ENCODE measurements around the gene MEF2A.
"Not testable (repeated sequence)": the region's sequence is repeated elsewhere in the genome, so short reads cannot be mapped to it uniquely, and the experiment has no call there.

Gene MEF2A

DNA sequence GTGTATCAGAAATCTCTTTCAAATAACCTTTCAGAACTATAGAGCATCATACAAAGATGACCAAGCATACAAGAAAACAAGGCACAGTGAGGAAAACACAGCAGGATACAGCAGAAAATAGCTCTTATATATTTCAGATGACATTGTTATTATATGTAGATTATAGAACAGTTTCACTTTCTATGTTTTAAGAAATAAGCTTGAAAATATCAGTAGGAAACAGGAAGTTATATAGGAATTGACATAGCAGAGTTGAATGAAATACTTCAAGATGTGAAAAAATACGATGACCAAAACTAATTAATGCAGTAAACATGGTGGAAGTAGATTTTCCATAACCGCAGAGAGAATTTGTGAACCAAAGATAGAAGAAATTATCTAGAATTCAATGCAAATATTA is 92.2 kb downstream of the MEF2A start:
- DNase-seq = no peak

DNA sequence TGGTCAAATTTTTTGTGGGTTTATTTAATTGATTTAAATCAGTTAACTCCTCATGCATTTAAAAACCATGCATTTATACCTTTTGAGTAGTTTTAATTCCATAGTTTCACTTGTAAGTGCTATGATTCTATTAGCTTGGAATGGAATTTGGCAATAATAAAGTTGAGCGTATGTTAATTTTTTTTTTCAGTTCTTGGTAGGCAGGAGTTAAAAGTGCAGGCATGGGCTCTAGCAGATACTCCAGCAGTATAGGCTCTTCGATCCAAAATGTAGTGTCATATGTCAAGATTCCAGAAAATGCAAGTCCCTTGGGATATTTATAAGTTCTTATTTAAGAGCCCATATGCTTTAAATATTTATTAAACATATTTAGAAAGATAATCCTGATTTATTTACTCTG is 97.1 kb downstream of the MEF2A start:
- H3K36me3 Mint-ChIP-seq (ENCODE audit: low read depth) = peaks cover 58% of the 10 kb centered on the region
- H3K4me3 Mint-ChIP-seq = no peak overlapping the region
- DNase-seq = no peak
- H3K4me1 Mint-ChIP-seq = no peaks in the 10 kb centered on the region
- no peaks in the 10 kb centered on the region for H3K27me3 Mint-ChIP-seq (ENCODE audit: low read depth, poor library complexity)
- no peak overlapping the region for H3K27ac Mint-ChIP-seq
- peaks cover 13% of the 10 kb centered on the region for H3K9me3 Mint-ChIP-seq
- TF ChIP-seq, protein P1, sequence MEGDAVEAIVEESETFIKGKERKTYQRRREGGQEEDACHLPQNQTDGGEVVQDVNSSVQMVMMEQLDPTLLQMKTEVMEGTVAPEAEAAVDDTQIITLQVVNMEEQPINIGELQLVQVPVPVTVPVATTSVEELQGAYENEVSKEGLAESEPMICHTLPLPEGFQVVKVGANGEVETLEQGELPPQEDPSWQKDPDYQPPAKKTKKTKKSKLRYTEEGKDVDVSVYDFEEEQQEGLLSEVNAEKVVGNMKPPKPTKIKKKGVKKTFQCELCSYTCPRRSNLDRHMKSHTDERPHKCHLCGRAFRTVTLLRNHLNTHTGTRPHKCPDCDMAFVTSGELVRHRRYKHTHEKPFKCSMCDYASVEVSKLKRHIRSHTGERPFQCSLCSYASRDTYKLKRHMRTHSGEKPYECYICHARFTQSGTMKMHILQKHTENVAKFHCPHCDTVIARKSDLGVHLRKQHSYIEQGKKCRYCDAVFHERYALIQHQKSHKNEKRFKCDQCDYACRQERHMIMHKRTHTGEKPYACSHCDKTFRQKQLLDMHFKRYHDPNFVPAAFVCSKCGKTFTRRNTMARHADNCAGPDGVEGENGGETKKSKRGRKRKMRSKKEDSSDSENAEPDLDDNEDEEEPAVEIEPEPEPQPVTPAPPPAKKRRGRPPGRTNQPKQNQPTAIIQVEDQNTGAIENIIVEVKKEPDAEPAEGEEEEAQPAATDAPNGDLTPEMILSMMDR (IDR thresholded peaks at IDR 0.05) = no peak

More for the DNA sequence above, 92.2 kb downstream of the MEF2A start:
- TF ChIP-seq, protein P1 (IDR thresholded peaks at IDR 0.05) = no peak
- Mint-ChIP-seq H3K9me3 (no peaks in the 10 kb centered on the region), H3K27me3 (ENCODE audit: low read depth, poor library complexity) (no peaks in the 10 kb centered on the region), H3K4me3 (no peak overlapping the region), H3K27ac (no peak overlapping the region), H3K36me3 (ENCODE audit: low read depth) (peaks cover 21% of the 10 kb centered on the region), H3K4me1 (no peaks in the 10 kb centered on the region)

DNA sequence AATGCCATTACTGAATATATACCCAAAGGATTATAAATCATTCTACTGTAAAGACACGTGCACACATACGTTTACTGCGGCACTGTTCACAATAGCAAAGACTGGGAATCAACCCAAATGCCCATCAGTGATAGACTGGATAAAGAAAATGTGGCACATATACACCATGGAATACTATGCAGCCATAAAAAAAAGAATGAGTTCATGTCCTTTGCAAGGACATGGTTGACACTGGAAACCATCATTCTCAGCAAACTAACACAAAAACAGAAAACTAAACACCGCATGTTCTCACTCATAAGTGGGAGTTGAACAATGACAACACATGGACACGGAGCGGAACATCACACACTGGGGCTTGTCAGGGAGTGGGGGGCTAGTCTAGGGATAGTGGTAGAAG is 100.3 kb downstream of the MEF2A start:
- not testable (repeated sequence) for H3K4me3 Mint-ChIP-seq; H3K27ac Mint-ChIP-seq; H3K4me1 Mint-ChIP-seq; DNase-seq; H3K27me3 Mint-ChIP-seq (ENCODE audit: low read depth, poor library complexity)
- peaks cover 55% of the 10 kb centered on the region for H3K36me3 Mint-ChIP-seq (ENCODE audit: low read depth)
- H3K9me3 Mint-ChIP-seq = peaks cover 13% of the 10 kb centered on the region

DNA sequence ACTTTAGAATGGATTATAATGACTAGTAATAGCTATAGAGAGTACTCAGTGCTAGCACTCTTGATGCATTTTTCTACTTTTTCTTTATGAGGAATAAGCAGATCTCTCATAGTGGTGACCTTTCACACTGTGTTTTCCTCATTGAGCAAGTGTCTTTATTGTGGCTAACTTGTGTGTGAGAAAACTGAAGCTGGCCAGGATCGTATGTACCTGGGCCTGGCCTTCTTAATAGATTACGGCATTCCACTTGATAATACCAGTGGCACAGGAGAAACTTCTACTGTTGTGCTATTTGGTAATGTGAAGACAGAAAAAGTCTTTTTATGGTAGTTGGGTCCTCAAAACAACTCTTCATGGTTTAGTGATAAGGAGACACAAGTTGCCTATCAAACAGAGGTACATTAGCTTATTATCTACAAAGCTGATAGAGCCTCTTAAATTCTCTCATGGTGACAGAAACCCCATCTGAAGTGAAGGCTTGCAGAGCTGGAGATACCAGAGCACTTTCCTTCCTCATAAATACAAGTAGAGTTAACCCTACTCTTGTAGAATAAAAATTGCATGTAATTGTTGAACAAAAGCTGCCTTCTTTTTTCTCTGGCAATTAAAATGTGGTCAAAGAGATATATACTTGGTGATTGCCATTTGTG is 102.9 kb downstream of the MEF2A start:
- Mint-ChIP-seq H3K4me3 (no peak overlapping the region), H3K27me3 (ENCODE audit: low read depth, poor library complexity) (no peaks in the 10 kb centered on the region), H3K27ac (no peak overlapping the region), H3K36me3 (ENCODE audit: low read depth) (peaks cover 65% of the 10 kb centered on the region), H3K9me3 (peaks cover 13% of the 10 kb centered on the region), H3K4me1 (peaks cover 5% of the 10 kb centered on the region)
- DNase-seq = no peak
- TF ChIP-seq, protein P1 (IDR thresholded peaks at IDR 0.05) = no peak

- Mint-ChIP-seq H3K36me3 (ENCODE audit: low read depth) (peaks cover 65% of the 10 kb centered on the region), H3K4me3 (no peak overlapping the region), H3K27ac (no peak overlapping the region), H3K27me3 (ENCODE audit: low read depth, poor library complexity) (no peaks in the 10 kb centered on the region), H3K9me3 (peaks cover 13% of the 10 kb centered on the region), H3K4me1 (peaks cover 5% of the 10 kb centered on the region)
- DNase-seq = no peak
- TF ChIP-seq, protein P1 (IDR thresholded peaks at IDR 0.05) = no peak
These were observed 103.5 kb downstream of the MEF2A start for GRCh38 chr15:99669250-99669649.

- peaks cover 66% of the 10 kb centered on the region for H3K36me3 Mint-ChIP-seq (ENCODE audit: low read depth)
- no peak overlapping the region for H3K4me3 Mint-ChIP-seq
- H3K9me3 Mint-ChIP-seq = no peaks in the 10 kb centered on the region
- no peak overlapping the region for H3K27ac Mint-ChIP-seq
- DNase-seq = no peak
- H3K4me1 Mint-ChIP-seq = peaks cover 5% of the 10 kb centered on the region
- TF ChIP-seq, protein P1 (IDR thresholded peaks at IDR 0.05) = no peak
- H3K27me3 Mint-ChIP-seq (ENCODE audit: low read depth, poor library complexity) = no peaks in the 10 kb centered on the region
These were observed 106.3 kb downstream of the MEF2A start for GRCh38 chr15:99671926-99672635.

Data from nephron progenitor cell (in vitro differentiated cells).